Measurements from ENCODE around the gene USP24.

GRCh38 chr1:55038552-55038838 lies 176.7 kb downstream of the USP24 start:
- TF ChIP-seq CTCF (IDR thresholded peaks at IDR 0.05), result no peak
- no peak for TF ChIP-seq POLR2A (IDR thresholded peaks at IDR 0.05)
